ENCODE data around the gene NGDN.

The NGDN gene

DNA sequence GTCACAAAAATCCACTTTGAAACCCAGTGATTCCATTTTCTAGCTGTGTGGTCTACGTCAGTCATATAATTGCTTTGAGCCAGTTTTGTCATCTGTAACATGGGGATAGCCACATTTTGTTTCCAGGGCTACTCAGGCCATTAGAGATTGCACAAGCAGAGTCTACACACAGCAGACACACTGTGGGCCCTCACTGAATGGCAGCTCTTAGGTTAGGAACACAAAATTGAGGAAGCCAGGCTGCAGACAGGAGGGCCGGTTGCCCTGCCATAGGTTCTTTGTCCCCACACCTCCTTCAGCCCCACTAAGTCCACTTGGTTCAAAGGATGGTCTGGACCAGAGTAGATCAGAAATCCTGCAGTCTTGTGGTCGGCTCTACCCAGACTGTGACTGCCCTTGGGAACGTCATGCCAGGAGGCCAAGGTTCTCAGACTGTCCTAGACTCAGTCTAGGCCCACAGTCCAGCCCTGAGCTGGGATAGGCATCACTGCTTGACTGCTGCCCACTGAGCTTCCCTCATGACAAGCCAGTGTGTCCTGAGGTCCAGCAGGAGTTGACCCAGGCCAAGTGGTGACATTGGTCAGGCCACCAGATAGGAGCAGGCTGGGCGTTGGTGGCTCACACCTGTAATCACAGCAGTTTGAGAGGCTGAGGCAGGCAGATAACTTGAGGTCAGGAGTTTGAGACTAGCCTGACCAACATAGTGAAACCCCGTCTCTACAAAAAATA, 30.2 kb upstream of the NGDN start:
- DNase-seq: no peak

- no peak for DNase-seq
Measured at GRCh38 chr14:23441076-23441475, 28.4 kb upstream of the NGDN start.

DNA sequence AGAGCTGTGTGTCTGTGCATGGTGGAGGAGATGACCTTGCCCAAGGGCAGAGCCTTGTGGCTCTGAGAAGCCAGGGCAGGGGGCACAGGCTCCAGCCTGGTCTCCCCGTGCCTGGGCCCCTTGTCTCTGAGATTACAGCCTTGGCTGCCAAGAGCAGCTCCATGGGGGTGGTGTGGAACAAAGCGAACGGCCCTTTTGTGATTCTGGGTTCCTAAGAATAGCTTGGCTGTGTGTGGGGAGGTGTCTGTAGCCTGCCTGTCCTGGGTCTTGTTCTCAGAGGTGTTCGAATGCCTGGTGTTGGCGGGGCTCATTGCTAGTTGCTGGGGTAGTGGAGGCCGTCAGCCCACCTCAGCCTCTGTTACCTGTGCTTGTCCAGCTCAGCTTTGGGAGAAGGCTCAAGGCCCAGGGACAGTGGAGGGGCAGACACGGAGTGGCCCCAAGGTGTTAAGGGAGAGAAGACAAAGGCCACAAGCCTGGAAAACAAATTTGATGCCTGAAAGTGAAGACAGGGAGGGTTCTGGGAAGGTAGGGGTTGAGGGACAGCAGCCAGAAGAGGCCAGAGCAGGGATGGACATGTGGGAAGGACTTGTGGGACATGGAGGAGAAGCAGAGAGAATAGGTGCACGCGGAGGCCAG, 26.7 kb upstream of the NGDN start:
- DNase-seq: no peak

DNA sequence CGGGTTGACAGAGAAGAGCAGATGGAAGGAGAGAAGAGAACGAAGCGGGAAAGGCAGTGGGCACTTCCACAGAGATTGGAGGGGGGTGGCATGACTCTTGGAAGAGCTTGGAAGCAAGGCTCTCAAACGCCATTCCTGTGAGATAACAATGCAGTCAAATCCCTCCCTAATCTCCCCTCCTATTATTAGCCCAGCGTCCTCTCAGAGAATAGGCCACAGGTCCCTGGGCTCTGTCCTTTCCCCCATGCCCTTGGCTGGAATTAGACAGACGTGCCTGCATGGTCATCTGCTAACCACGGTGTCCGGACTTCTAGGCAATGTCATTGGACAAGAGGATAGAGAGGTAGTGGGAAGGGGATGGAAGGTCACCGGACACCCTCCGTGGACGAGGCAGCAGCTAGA, 26.1 kb upstream of the NGDN start:
- no peak for DNase-seq

GRCh38 chr14:23443881-23444280, 25.6 kb upstream of the NGDN start:
- no peak for DNase-seq

- DNase-seq: no peak
Measured at GRCh38 chr14:23444314-23444713, 25.2 kb upstream of the NGDN start.

- no peak for DNase-seq
Measured at GRCh38 chr14:23445773-23446172, 23.7 kb upstream of the NGDN start.

DNA sequence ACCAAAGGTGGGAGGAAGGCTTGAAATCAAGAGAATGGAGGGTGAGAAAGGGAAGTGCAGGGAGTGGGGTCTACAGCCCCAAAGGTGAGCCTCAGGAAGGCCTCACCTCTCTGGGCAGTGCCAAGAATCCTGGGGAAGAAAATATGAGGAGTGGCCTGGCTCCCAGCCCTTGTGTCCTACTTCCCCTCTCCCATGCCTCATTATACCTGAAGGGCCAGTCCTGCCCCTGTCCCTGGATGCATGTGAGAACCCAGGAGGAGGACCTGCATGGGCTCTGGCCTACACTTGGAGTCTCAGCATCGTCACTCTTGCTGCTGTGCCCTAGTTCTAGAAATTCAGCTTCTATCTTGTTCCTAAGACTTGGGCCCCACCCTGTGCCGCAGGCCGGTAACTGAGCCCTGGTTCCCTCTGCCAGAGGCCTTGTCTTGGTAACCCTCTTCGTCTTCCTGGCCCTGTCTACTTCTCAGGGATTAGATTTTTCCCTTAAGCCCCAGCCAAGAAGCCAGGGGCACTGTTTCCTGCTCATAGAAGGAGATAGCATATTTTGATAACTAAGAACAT, 23.1 kb upstream of the NGDN start:
- no peak for DNase-seq

DNA sequence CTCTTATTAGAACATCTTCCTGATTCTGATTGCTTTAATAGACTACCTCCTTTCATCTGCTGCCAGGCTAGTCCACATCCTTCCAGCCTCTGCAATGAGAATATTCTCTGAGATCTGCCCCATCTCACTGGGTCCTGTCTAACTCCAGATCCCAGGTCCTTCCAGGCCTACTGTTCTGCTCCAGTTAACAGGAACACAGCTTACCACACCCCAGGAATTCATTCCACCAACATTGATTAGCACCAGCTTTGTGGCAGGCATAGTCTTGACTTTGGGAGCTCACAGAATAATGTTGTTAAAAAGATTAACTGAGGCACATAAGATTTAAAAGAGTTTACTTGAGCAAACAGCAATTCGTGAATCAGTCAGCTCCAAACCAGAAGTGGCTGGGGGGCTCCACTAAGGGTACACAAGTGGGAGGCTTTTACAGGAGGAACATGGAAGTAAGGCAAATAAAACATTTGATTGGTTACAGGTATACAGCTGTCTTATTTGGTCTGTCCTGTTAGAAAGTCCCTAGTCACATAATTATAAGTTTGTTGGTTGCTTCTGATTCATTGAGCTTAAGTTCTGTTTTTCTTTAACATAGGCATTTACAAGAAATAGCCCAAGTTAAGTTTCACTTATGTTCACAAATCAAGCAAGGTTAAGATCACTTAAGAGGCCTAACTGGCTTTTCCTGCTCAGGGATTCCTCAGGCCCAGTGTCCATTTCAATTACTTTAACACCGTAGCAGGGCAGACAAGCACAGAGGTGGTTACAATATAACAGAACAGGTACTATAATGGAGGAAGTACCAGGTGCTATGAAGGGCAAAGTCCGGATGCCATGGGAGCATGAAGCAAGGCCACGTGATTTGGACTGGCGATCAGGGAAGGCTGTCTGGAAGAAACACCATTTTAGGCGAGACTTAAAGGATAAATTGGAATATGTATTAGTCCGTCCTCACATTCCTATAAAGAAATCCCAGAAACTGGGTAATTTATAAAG, 21.8 kb upstream of the NGDN start:
- DNase-seq: no peak

- DNase-seq: no peak
Measured at GRCh38 chr14:23449314-23449713, 20.2 kb upstream of the NGDN start.

DNA sequence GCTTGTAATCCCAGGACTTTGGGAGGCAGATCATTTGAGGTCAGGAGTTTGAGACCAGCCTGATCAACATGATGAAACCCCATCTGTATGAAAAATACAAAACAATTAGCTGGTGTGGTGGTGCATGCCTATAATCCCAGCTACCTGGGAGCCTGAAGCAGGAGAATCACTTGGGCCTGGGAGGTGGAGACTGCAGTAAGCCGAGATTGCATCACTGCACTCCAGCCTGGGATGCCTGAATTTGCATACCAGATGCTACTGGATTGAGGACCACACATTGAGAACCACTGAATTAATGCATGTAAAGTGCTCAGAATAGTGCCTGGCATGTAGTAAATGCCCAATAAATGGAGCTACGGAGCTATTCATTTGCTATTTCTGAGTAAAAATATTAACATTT, 19.1 kb upstream of the NGDN start:
- no peak for DNase-seq

- DNase-seq: no peak
Measured at GRCh38 chr14:23452237-23452636, 17.3 kb upstream of the NGDN start.

- DNase-seq: peak in 1 of 3 experiments; percentile 24
Measured at GRCh38 chr14:23454445-23454856, 15.1 kb upstream of the NGDN start.

GRCh38 chr14:23456883-23457586, 12.5 kb upstream of the NGDN start:
- DNase-seq: peak in 1 of 3 experiments; percentile 19

GRCh38 chr14:23457587-23458445, 11.7 kb upstream of the NGDN start:
- DNase-seq: no peak

DNA sequence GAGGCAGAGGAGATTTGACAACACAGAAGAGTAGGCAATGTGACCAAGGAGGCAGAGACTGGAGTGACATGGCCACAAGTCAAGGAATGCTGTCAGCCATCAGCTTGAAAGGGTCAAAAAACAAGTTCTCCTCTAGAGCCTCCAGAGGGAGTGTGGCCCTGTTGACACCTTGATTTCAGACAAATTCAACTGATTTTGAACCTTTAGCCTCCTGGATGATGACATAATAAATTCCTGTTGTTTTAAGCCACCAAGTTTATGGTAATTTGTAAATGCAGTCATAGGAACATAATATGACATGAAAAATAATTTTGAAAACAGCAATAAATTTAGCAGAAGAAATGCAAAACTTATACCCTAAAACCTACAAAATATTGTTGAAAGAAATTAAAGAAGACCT, 8.5 kb upstream of the NGDN start:
- DNase-seq: no peak

DNA sequence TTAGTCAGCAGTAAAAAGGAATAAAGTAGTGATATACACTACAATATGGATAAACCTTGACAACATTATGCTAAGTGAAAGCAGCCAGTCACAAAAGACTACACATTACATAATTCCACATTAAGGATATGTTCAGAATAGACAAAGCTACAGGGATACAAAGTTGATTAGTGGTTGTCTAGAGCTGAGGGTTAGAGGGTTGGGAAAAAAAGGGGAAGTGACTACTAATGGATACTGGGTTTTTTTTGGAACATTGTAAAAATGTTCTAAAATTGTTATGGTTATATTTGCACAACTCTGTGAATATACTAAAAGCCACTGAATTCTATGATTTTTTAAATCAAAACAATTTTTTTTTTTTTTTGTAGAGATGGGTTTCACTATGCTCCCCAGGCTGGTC, 4.8 kb upstream of the NGDN start:
- no peak for DNase-seq

DNA sequence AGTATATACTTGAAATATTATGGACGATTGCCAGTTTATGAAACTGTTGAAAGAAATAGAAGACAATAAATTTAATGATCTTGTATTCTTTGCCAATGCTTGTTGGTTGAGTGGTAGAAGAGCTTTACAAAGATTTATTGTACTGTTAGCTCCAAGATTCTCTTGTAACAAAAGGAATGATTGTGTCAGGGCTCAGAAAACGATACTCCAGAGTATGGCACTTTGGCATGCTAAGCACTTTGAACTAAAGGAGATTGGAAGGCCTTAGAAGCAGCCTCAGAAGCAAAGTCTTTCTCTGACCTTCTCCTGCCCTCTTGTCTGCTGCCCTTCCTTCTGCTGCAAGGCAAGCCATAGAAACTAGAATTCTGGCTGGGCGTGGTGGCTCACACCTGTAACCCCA, 4.2 kb upstream of the NGDN start:
- DNase-seq: no peak

GRCh38 chr14:23468704-23469126, 788 bp upstream of the NGDN start:
- no peak for DNase-seq

GRCh38 chr14:23469906-23470403, 452 bp downstream of the NGDN start:
- no peak for DNase-seq

DNA sequence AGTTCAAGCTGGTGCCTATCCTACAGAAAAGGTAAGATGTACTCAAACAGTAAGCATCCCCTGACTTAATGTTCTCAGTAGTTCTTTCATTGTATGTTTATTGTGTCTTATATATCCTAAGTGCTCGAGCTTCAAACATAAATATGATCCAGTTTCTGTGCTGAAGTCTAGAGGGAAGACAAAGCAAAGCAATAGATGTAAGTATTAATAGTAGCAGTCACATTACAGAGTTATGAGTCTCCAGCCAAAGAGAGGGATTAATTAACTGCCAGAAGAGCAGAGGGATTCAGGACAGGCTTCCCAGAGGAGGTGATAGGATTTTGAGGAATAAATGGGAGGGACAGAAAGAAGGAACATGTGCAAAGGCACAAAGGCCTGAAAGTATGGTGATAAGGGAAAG, 1.4 kb downstream of the NGDN start:
- no peak for DNase-seq

Measured in NCI-H1417 (cell line).